ENCODE data around the gene HECA. TPM values are rescaled to one million over a fixed set of nuclear protein-coding genes. Genes with fewer than 3 reads are reported as not detected.

The HECA gene
- total and polyA plus RNA-seq, 2 of the 4 experiments (the other 2 are of a cell fraction), result 3.1 to 4.3 TPM

GRCh38 chr6:139099984-139100383, 34.9 kb upstream of the HECA start:
- Histone ChIP-seq H3K9me1 (ENCODE audit: insufficient read depth, low read length) (no peaks in the 10 kb centered on the region), H3K36me3 (ENCODE audit: control insufficient read depth, insufficient read depth, low read length) (no peaks in the 10 kb centered on the region), H3K27me3 (ENCODE audit: control insufficient read depth, insufficient read depth, low read length) (peaks cover 14% of the 10 kb centered on the region), H3K4ac (ENCODE audit: low read depth, low read length) (no peak overlapping the region), H2BK15ac (ENCODE audit: low read depth, low read length) (no peak overlapping the region), H3K4me2 (ENCODE audit: low read depth, low read length) (no peak overlapping the region), H2BK20ac (ENCODE audit: low read depth, low read length) (no peak overlapping the region), H4K91ac (ENCODE audit: insufficient read depth, low read depth, low read length) (no peak overlapping the region), H3K18ac (ENCODE audit: low read depth, low read length) (no peak overlapping the region), H3K56ac (ENCODE audit: extremely low read depth, insufficient read depth, low read length) (no peak overlapping the region), H2AFZ (replicated peaks; ENCODE audit: low read length, poor library complexity) (no peak overlapping the region), H3K79me1 (ENCODE audit: low read depth in 1 of 2, low read length in 2 of 2) (no peaks in the 10 kb centered on the region), H2BK5ac (ENCODE audit: low read depth, low read length, poor library complexity, severe bottlenecking) (no peak overlapping the region), H2BK120ac (ENCODE audit: low read depth, low read length) (no peak overlapping the region), H4K5ac (ENCODE audit: low read depth, low read length) (no peak overlapping the region), H3K14ac (replicated peaks; ENCODE audit: low read depth, low read length) (no peak overlapping the region), H2AK5ac (ENCODE audit: low read depth, low read length) (no peak overlapping the region), H4K20me1 (ENCODE audit: insufficient read depth, low read length) (no peaks in the 10 kb centered on the region), H2AK9ac (replicated peaks; ENCODE audit: low read depth, low read length, poor library complexity) (no peak overlapping the region), H4K8ac (ENCODE audit: low read depth in 2 of 2, low read length in 2 of 2) (no peak overlapping the region), H3K9me3 (ENCODE audit: control insufficient read depth, insufficient read depth, low read length) (no peaks in the 10 kb centered on the region), H3K23ac (ENCODE audit: low read depth, low read length) (no peak overlapping the region), H3K9ac (ENCODE audit: low read depth, low read length) (no peak overlapping the region), H3K4me3 (ENCODE audit: insufficient read depth, low read depth, low read length) (no peak overlapping the region), H3K4me1 (ENCODE audit: control insufficient read depth, insufficient read depth, low read length) (no peaks in the 10 kb centered on the region), H3K27ac (ENCODE audit: insufficient read depth, low read length) (no peak overlapping the region)
- TF ChIP-seq MXI1 (IDR thresholded peaks at IDR 0.05; ENCODE audit: borderline replicate concordance, low read depth, low read length) (no peak), POLR2A (IDR thresholded peaks at IDR 0.05; ENCODE audit: low read depth, low read length) (no peak), SMC3 (IDR thresholded peaks at IDR 0.05; ENCODE audit: low read depth, low read length) (no peak), CEBPB (IDR thresholded peaks at IDR 0.05; ENCODE audit: low read depth, low read length) (no peak), RCOR1 (IDR thresholded peaks at IDR 0.05; ENCODE audit: insufficient replicate concordance, low read length) (no peak), MAFK (IDR thresholded peaks at IDR 0.05; ENCODE audit: low read depth, low read length) (no peak), RFX5 (IDR thresholded peaks at IDR 0.05; ENCODE audit: low read depth, low read length) (no peak), BHLHE40 (IDR thresholded peaks at IDR 0.05; ENCODE audit: low read depth, low read length) (no peak), MAZ (IDR thresholded peaks at IDR 0.05; ENCODE audit: borderline replicate concordance, low read depth, low read length) (no peak), CTCF (conservative IDR thresholded peaks at IDR 0.05; ENCODE audit: low read depth, low read length) (no peak), ELK1 (IDR thresholded peaks at IDR 0.05; ENCODE audit: borderline replicate concordance, low read depth, low read length) (no peak), FOS (IDR thresholded peaks at IDR 0.05; ENCODE audit: low read depth, low read length) (no peak), USF2 (IDR thresholded peaks at IDR 0.05; ENCODE audit: low read depth, low read length) (no peak), RAD21 (IDR thresholded peaks at IDR 0.05; ENCODE audit: low read length) (no peak), NFE2L2 (IDR thresholded peaks at IDR 0.05; ENCODE audit: low read depth, low read length) (no peak), CHD1 (IDR thresholded peaks at IDR 0.05; ENCODE audit: low read depth, low read length) (no peak)
- ChIA-PET CTCF (no interaction called here), POLR2A (ENCODE audit: unreplicated experiment) (no interaction called here)
- DNase-seq (no peak), ATAC-seq (ENCODE audit: low read depth) (no peak)
- dilution Hi-C loops (cut with HindIII; ENCODE audit: low sequenced_read_pairs, unreplicated experiment), result no loop called here
- in situ Hi-C loops (cut with MboI; ENCODE audit: low sequenced_read_pairs), result no loop called here
- BruUV-seq (replicated peaks), result no TSS peak
- WGBS, 2 experiments (ENCODE audit: extremely low coverage in 2 of 2, insufficient read length in 1 of 2), result no CpG with 5 or more reads among the region's 2 CpGs
- intact Hi-C loops (cut with micrococcal nuclease), result no loop called here
